Neural progenitor cell (in vitro differentiated cells): ENCODE measurements around the gene ZNF777. TPM values are rescaled to one million over a fixed set of nuclear protein-coding genes. Genes with fewer than 3 reads are reported as not detected.

ENCODE experiments used
- DNase-seq: peaks from one replicate; pipeline ENCODE4 v3.0.0-alpha.2; 2016; ENCODE audit warnings: low spot score
- H2AFZ ChIP-seq: fragments of 200-600 bp; sonication (generic); replicated peaks from 2 replicates; pipeline ENCODE4 v1.6.1; 2016; ENCODE audit warnings: antibody characterized with exemption
- H3F3A ChIP-seq: fragments of 200-600 bp; sonication (generic); 2 replicates; pipeline ENCODE4 v1.6.1; 2016; ENCODE audit warnings: antibody characterized with exemption, low read depth
- H3K27ac ChIP-seq: fragments of 200-600 bp; sonication (generic); 2 replicates; pipeline ENCODE4 v1.5.1; 2016; ENCODE audit warnings: mild to moderate bottlenecking
- H3K27me3 ChIP-seq: fragments of 200-600 bp; sonication (generic); 2 replicates; pipeline ENCODE4 v1.6.1; 2016; ENCODE audit warnings: mild to moderate bottlenecking, moderate library complexity
- H3K36me3 ChIP-seq: fragments of 200-600 bp; sonication (generic); 2 replicates; pipeline ENCODE4 v1.5.1; 2016
- H3K4me1 ChIP-seq: fragments of 200-600 bp; sonication (generic); 2 replicates; pipeline ENCODE4 v1.6.1; 2016; ENCODE audit warnings: mixed run types
- H3K4me2 ChIP-seq: fragments of 200-600 bp; sonication (generic); 2 replicates; pipeline ENCODE4 v1.6.1; 2016
- H3K4me3 ChIP-seq: fragments of 200-600 bp; sonication (generic); 2 replicates; pipeline ENCODE4 v1.5.1; 2016
- H3K79me2 ChIP-seq: fragments of 200-600 bp; sonication (generic); 2 replicates; pipeline ENCODE4 v1.6.1; 2016; ENCODE audit warnings: low read depth
- H3K9ac ChIP-seq: fragments of 200-600 bp; sonication (generic); 2 replicates; pipeline ENCODE4 v1.6.1; 2016
- H3K9me3 ChIP-seq: fragments of 200-600 bp; sonication (generic); 2 replicates; pipeline ENCODE4 v1.5.1; 2016; ENCODE audit warnings: low read depth
- H4K20me1 ChIP-seq: fragments of 200-600 bp; sonication (generic); 2 replicates; pipeline ENCODE4 v1.6.1; 2016; ENCODE audit warnings: low read depth
- H3K27ac Mint-ChIP-seq: 3 replicates; pipeline ENCODE4 v1.8.0; 2021; ENCODE audit warnings: mixed read lengths
- H3K27me3 Mint-ChIP-seq: 2 replicates; pipeline ENCODE4 v1.8.0; 2022; ENCODE audit warnings: low read depth, mild to moderate bottlenecking, inconsistent platforms, moderate library complexity, mixed read lengths; ENCODE audit not compliant: insufficient read depth
- H3K36me3 Mint-ChIP-seq: 3 replicates; pipeline ENCODE4 v1.8.0; 2021; ENCODE audit warnings: mixed read lengths
- H3K4me1 Mint-ChIP-seq: 3 replicates; pipeline ENCODE4 v1.8.0; 2021; ENCODE audit warnings: mixed read lengths
- H3K4me3 Mint-ChIP-seq: 3 replicates; pipeline ENCODE4 v1.8.0; 2021; ENCODE audit warnings: mild to moderate bottlenecking, moderate library complexity, mixed read lengths
- H3K9me3 Mint-ChIP-seq: 3 replicates; pipeline ENCODE4 v1.8.0; 2020; ENCODE audit warnings: mixed read lengths
- EZH2 ChIP-seq: fragments of 200-600 bp; sonication (generic); IDR thresholded peaks from 2 replicates; pipeline ENCODE4 v1.6.1; 2017; ENCODE audit warnings: antibody characterized with exemption, mild to moderate bottlenecking, moderate library complexity
- EZH2phosphoT487 ChIP-seq: fragments of 200-600 bp; sonication (generic); IDR thresholded peaks from 2 replicates; pipeline ENCODE4 v1.6.1; 2017; ENCODE audit warnings: antibody characterized with exemption
- total RNA-seq: library from RNA; depleted of rRNA; stranded (reverse); fragments of >200 nt; gene quantifications from 2 replicates; pipeline ENCODE4 v1.2.3, GENCODE V29; 2015; ENCODE audit warnings: low replicate concordance
- TF ChIP-seq, protein P1 (sequence below): fragments of 200-600 bp; sonication (generic); IDR thresholded peaks from 2 replicates; pipeline ENCODE4 v1.5.1; 2017; ENCODE audit warnings: antibody characterized with exemption, mild to moderate bottlenecking

The ZNF777 gene
- total RNA-seq, 1 donor from 2014 or later, result 6.6 TPM

DNA sequence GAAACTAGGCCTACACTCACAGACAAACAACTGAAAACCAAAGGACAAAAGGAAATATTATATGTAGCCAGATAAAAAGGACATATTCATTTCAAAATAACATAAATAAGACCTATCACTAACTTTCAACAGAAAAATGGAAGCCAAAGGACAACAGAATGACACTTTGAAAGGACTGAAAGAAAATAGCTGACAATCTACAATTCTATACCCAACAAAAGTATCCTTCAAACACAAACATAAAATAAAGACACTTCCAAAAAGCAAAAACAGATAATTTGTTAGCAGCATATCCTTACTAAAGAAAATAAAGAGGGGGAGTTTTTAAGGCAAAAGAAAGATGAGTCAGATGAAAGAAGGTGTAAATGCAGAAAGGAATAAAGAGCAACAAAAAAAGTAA lies 44.7 kb upstream of the ZNF777 start:
- H2AFZ ChIP-seq, result no peak overlapping the region
- DNase-seq, result no peak
- H3F3A ChIP-seq, result no peaks in the 10 kb centered on the region
- H4K20me1 ChIP-seq, result no peaks in the 10 kb centered on the region
- no peak overlapping the region for H3K9ac ChIP-seq
- H3K27ac Mint-ChIP-seq, result no peak overlapping the region
- no peaks in the 10 kb centered on the region for H3K4me1 Mint-ChIP-seq
- H3K36me3 ChIP-seq, result no peaks in the 10 kb centered on the region
- H3K4me3 ChIP-seq, result no peak overlapping the region
- H3K36me3 Mint-ChIP-seq, result no peaks in the 10 kb centered on the region
- peaks cover 29% of the 10 kb centered on the region for H3K9me3 Mint-ChIP-seq
- no peak overlapping the region for H3K27ac ChIP-seq
- no peak overlapping the region for H3K4me2 ChIP-seq
- H3K27me3 Mint-ChIP-seq, result peaks cover 10% of the 10 kb centered on the region
- no peaks in the 10 kb centered on the region for H3K9me3 ChIP-seq
- TF ChIP-seq, protein P1, sequence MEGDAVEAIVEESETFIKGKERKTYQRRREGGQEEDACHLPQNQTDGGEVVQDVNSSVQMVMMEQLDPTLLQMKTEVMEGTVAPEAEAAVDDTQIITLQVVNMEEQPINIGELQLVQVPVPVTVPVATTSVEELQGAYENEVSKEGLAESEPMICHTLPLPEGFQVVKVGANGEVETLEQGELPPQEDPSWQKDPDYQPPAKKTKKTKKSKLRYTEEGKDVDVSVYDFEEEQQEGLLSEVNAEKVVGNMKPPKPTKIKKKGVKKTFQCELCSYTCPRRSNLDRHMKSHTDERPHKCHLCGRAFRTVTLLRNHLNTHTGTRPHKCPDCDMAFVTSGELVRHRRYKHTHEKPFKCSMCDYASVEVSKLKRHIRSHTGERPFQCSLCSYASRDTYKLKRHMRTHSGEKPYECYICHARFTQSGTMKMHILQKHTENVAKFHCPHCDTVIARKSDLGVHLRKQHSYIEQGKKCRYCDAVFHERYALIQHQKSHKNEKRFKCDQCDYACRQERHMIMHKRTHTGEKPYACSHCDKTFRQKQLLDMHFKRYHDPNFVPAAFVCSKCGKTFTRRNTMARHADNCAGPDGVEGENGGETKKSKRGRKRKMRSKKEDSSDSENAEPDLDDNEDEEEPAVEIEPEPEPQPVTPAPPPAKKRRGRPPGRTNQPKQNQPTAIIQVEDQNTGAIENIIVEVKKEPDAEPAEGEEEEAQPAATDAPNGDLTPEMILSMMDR, result no peak
- TF ChIP-seq EZH2phosphoT487, result no peak
- TF ChIP-seq EZH2, result no peak
- no peaks in the 10 kb centered on the region for H3K79me2 ChIP-seq
- H3K4me1 ChIP-seq, result no peaks in the 10 kb centered on the region
- peaks cover 26% of the 10 kb centered on the region for H3K27me3 ChIP-seq
- H3K4me3 Mint-ChIP-seq, result no peak overlapping the region

DNA sequence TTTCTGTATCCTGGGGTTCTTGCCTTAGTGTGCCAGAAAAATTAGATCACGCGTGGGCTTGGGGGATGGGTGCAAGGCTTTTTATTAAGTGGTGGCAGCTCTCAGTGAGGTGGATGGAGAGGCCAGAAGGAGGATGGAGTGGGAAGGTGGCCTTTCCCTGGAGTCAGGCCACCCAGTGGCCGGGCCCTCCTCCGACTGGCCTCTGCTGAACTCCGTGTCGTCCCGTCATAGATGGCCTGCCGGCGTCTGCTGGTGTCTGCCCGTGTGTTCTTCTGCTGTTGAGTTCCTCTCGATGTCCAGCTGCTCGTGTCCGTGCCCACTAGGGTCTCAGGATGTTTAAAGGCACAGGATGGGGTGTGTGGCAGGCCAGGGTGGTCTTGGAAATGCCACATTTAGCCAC lies 40.8 kb upstream of the ZNF777 start:
- no peak for TF ChIP-seq EZH2phosphoT487
- TF ChIP-seq EZH2, result no peak
- TF ChIP-seq, protein P1, result no peak
- H3F3A ChIP-seq, result no peaks in the 10 kb centered on the region
- no peak overlapping the region for H3K9ac ChIP-seq
- H3K27me3 ChIP-seq, result peaks cover 53% of the 10 kb centered on the region
- H3K4me2 ChIP-seq, result no peak overlapping the region
- peaks cover 5% of the 10 kb centered on the region for H3K79me2 ChIP-seq
- no peak overlapping the region for H3K4me3 ChIP-seq
- H3K27ac ChIP-seq, result no peak overlapping the region
- H3K36me3 ChIP-seq, result no peaks in the 10 kb centered on the region
- H3K4me1 Mint-ChIP-seq, result peaks cover 3% of the 10 kb centered on the region
- H4K20me1 ChIP-seq, result peaks cover 1% of the 10 kb centered on the region
- H3K4me1 ChIP-seq, result peaks cover 3% of the 10 kb centered on the region
- no peak for DNase-seq
- no peaks in the 10 kb centered on the region for H3K9me3 ChIP-seq
- H3K36me3 Mint-ChIP-seq, result no peaks in the 10 kb centered on the region
- peaks cover 8% of the 10 kb centered on the region for H3K9me3 Mint-ChIP-seq
- H3K27ac Mint-ChIP-seq, result no peak overlapping the region
- no peak overlapping the region for H2AFZ ChIP-seq
- peaks cover 18% of the 10 kb centered on the region for H3K27me3 Mint-ChIP-seq
- H3K4me3 Mint-ChIP-seq, result no peak overlapping the region

DNA sequence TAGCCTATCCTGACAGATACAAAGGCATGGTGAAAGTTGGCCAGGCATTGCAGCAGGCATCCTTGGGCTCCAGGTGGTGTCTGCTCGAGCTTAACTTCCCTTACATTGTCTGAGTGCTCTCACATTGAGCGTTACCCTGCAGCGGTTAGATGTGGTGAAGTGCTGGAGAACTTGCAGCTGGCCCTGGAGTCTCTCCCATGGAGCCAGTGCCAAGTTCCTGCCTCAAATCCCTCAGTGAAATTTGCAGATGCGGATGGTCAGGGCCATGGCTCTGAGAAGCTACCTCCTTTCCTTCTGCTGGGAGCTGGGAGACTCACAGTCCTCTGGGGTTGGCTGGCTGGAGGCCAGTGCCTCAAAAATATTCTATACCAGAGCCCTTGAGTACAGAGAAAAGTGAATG lies 40.0 kb upstream of the ZNF777 start:
- H3K9me3 Mint-ChIP-seq, result peaks cover 4% of the 10 kb centered on the region
- H3K4me2 ChIP-seq, result no peak overlapping the region
- H3K4me3 Mint-ChIP-seq, result no peak overlapping the region
- no peaks in the 10 kb centered on the region for H3K9me3 ChIP-seq
- H4K20me1 ChIP-seq, result peaks cover 8% of the 10 kb centered on the region
- H3K27me3 ChIP-seq, result peaks cover 53% of the 10 kb centered on the region
- peaks cover 8% of the 10 kb centered on the region for H3K4me1 Mint-ChIP-seq
- no peak overlapping the region for H3K27ac ChIP-seq
- peaks cover 3% of the 10 kb centered on the region for H3K4me1 ChIP-seq
- H3K36me3 ChIP-seq, result no peaks in the 10 kb centered on the region
- no peak overlapping the region for H2AFZ ChIP-seq
- H3K27ac Mint-ChIP-seq, result no peak overlapping the region
- H3K4me3 ChIP-seq, result no peak overlapping the region
- H3K27me3 Mint-ChIP-seq, result peaks cover 18% of the 10 kb centered on the region
- no peaks in the 10 kb centered on the region for H3F3A ChIP-seq
- H3K9ac ChIP-seq, result no peak overlapping the region
- DNase-seq, result no peak
- no peaks in the 10 kb centered on the region for H3K36me3 Mint-ChIP-seq
- TF ChIP-seq, protein P1, result no peak
- TF ChIP-seq EZH2phosphoT487 (no peak), EZH2 (no peak)
- H3K79me2 ChIP-seq, result peaks cover 12% of the 10 kb centered on the region
